ENCODE data around the gene GRM4. TPM values are rescaled to one million over a fixed set of nuclear protein-coding genes. Genes with fewer than 3 reads are reported as not detected.

GRM4 gene
- total RNA-seq, 4 donors from 2014 or later, result 0.35 to 2.2 TPM; not detected in 2

DNA sequence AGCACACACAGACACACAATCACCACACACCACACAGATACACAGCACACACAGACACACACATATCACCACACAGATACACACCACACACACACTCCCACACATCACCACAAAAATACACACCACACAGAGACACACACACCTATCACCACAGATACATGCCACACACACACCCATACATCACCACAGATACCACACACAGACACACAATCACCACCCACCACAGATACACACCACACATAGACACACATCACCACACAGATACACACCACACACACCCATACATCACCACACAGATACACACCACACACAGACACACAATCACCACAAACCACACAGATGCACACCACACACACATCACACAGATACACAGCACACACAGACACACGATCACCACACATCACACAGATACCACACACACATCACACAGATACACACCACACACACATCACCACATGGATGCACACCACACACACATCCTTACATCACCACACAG, 74.0 kb downstream of the GRM4 start:
- DNase-seq, result no peak
- H3K27me3 ChIP-seq, result no peaks in the 10 kb centered on the region
- intact Hi-C loops (cut with DNase I; ENCODE audit: low total_unique reads), result no loop called here

GRCh38 chr6:34071136-34071883, 74.6 kb downstream of the GRM4 start:
- no peak for DNase-seq
- Histone ChIP-seq H3K27me3 (no peaks in the 10 kb centered on the region), H3K27ac (no peak overlapping the region), H3K4me3 (no peak overlapping the region), H3K36me3 (no peaks in the 10 kb centered on the region), H3K9me3 (no peaks in the 10 kb centered on the region), H3K4me1 (no peaks in the 10 kb centered on the region)
- intact Hi-C loops (cut with DNase I; ENCODE audit: low total_unique reads), result no loop called here
- no peak for TF ChIP-seq POLR2A (IDR thresholded peaks at IDR 0.05)
- no peak for TF ChIP-seq CTCF (IDR thresholded peaks at IDR 0.05)

More for the DNA sequence above, 74.0 kb downstream of the GRM4 start:
- Histone ChIP-seq H3K27ac (no peak overlapping the region), H3K36me3 (no peaks in the 10 kb centered on the region), H3K4me3 (no peak overlapping the region), H3K4me1 (no peaks in the 10 kb centered on the region), H3K9me3 (no peaks in the 10 kb centered on the region)
- TF ChIP-seq POLR2A (IDR thresholded peaks at IDR 0.05) (no peak), CTCF (IDR thresholded peaks at IDR 0.05) (no peak)

- DNase-seq, result no peak
- H3K36me3 ChIP-seq, result no peaks in the 10 kb centered on the region
- H3K4me1 ChIP-seq, result no peaks in the 10 kb centered on the region
- intact Hi-C loops (cut with DNase I; ENCODE audit: low total_unique reads), result no loop called here
- H3K9me3 ChIP-seq, result no peaks in the 10 kb centered on the region
- H3K27me3 ChIP-seq, result no peaks in the 10 kb centered on the region
- TF ChIP-seq CTCF (IDR thresholded peaks at IDR 0.05) (no peak), POLR2A (IDR thresholded peaks at IDR 0.05) (no peak)
- no peak overlapping the region for H3K27ac ChIP-seq
- H3K4me3 ChIP-seq, result no peak overlapping the region
Measured at GRCh38 chr6:34070315-34071135, 75.4 kb downstream of the GRM4 start.

DNA sequence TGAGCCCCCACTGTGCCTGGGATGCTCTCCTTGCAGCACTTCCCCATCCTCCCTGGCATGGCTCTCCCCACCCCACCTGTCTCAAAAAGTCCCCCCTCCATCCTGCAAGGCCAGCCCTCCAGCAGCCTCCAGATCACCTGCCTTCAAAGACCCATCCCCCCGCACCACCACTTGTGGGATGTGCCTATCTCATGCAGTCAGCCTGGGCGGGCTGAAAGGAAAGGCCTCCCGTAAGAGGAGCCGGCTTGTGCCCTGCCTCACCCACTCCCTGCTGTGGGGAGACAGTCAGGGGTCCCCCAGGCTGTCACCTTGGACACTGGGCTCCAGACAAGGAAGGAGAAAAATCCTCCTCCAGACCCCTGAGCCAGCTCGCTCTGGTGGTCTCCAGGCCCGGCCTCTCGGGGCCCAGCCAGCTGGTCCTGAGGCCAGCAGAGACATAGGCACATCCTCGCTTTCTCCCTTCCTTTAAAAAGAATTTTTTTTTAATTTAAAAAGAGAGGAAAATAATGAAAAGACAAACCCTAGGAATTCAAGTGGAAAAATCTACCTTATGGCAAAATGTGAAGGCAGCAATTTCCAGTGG, 77.3 kb downstream of the GRM4 start:
- intact Hi-C loops (cut with DNase I; ENCODE audit: low total_unique reads), result no loop called here
- no peaks in the 10 kb centered on the region for H3K27me3 ChIP-seq
- H3K36me3 ChIP-seq, result no peaks in the 10 kb centered on the region
- H3K9me3 ChIP-seq, result no peaks in the 10 kb centered on the region
- DNase-seq, result no peak
- H3K4me1 ChIP-seq, result no peaks in the 10 kb centered on the region
- TF ChIP-seq CTCF (IDR thresholded peaks at IDR 0.05) (no peak), POLR2A (IDR thresholded peaks at IDR 0.05) (no peak)
- H3K27ac ChIP-seq, result no peak overlapping the region
- no peak overlapping the region for H3K4me3 ChIP-seq

All from uterus (tissue), 4 donors.